Gastrocnemius medialis (tissue), 4 donors: ENCODE results near the gene KCTD18. TPM values are rescaled to one million over a fixed set of nuclear protein-coding genes. Genes with fewer than 3 reads are reported as not detected.

Experiments
- ATAC-seq, 2 donors: fragments of 150-250 bp; one replicate each; pipeline ENCODE4 v1.9.1; 2016
- DNase-seq, 2 donors: peaks; one replicate each; pipeline ENCODE4 v3.0.0-alpha.2; 2019
- H3K27ac ChIP-seq, 4 donors: fragments of 200-600 bp; sonication (generic); 1 replicate in 1 of 4; 2 replicates in 3 of 4; pipeline ENCODE4 v1.5.1; 2016 to 2018; ENCODE audit warnings: mild to moderate bottlenecking in 2 of 4, moderate library complexity in 1 of 4
- H3K27me3 ChIP-seq, 3 donors: fragments of 200-600 bp; sonication (generic) in 2 of 3; 1 replicate in 1 of 3; 2 replicates in 2 of 3; pipeline versions ENCODE4 v1.5.1 to v1.6.0; 2016 to 2019; ENCODE audit warnings: mild to moderate bottlenecking in 1 of 3, moderate library complexity in 1 of 3
- H3K36me3 ChIP-seq, 2 donors: fragments of 200-600 bp; sonication (generic) in 1 of 2; one replicate each; pipeline ENCODE4 v1.5.1; 2017 to 2018
- H3K4me1 ChIP-seq, 2 donors: fragments of 200-600 bp; sonication (generic) in 1 of 2; one replicate each; pipeline ENCODE4 v1.5.1; 2016 to 2017; ENCODE audit warnings: mild to moderate bottlenecking in 2 of 2
- H3K4me3 ChIP-seq, 4 donors: fragments of 200-600 bp; sonication (generic) in 3 of 4; 1 replicate in 1 of 4; 2 replicates in 3 of 4; pipeline ENCODE4 v1.5.1; 2016 to 2019; ENCODE audit warnings: mild to moderate bottlenecking in 2 of 4
- H3K9me3 ChIP-seq, 3 donors: fragments of 200-600 bp; sonication (generic) in 2 of 3; 1 replicate in 1 of 3; 2 replicates in 2 of 3; pipeline ENCODE4 v1.5.1; 2016 to 2019
- CTCF ChIP-seq, 5 experiments: fragments of 450-650 bp in 3 of 5; fragments of 200-600 bp in 2 of 5; sonication (generic) in 2 of 5; IDR thresholded peaks in 4 of 5; conservative IDR thresholded peaks in 1 of 5; 1 replicate in 4 of 5; 2 replicates in 1 of 5; pipeline ENCODE4 v1.5.1; 2016 to 2019; ENCODE audit warnings: antibody characterized with exemption in 5 of 5, mild to moderate bottlenecking in 3 of 5, moderate library complexity in 3 of 5
- POLR2A ChIP-seq, 2 donors: fragments of 450-650 bp; IDR thresholded peaks; one replicate each; pipeline ENCODE4 v1.6.1; 2017; ENCODE audit warnings: antibody characterized with exemption in 2 of 2, mild to moderate bottlenecking in 2 of 2, moderate library complexity in 2 of 2
- in situ Hi-C, 4 donors: fragments of 200-750 bp; cut with MboI; loops; one replicate each; pipeline versions ENCODE4 v1.15.0 to v1.8.0; 2017; ENCODE audit warnings: low sequenced_read_pairs in 4 of 4
- intact Hi-C: fragments of 100-400 bp; cut with DNase I; formaldehyde crosslinking; loops from one replicate; pipeline ENCODE4 v1.15.1; 2023; ENCODE audit warnings: low total_unique reads
- total RNA-seq, 4 donors: library from RNA; depleted of rRNA; stranded (reverse); fragments of >200 nt; gene quantifications; one replicate each; pipeline versions ENCODE4 v1.1.0 to v1.2.3, GENCODE V29; 2016

Gene KCTD18
- total RNA-seq, 4 donors from 2014 or later, result 16.6 to 20.1 (median 19.6) TPM

GRCh38 chr2:200486529-200486928, 23.3 kb downstream of the KCTD18 start:
- H3K27ac ChIP-seq, result no peak overlapping the region
- in situ Hi-C loops (loop anchor here in 3 of 4 donors (5.0 kb wide), 2 partner anchors 509 to 514 kb away; no protein-coding TSS in a partner anchor), intact Hi-C loops (no loop called here)
- DNase-seq, result no peak
- no peak for ATAC-seq
- H3K9me3 ChIP-seq, result no peaks in the 10 kb centered on the region
- TF ChIP-seq POLR2A (IDR thresholded peaks at IDR 0.05) (no peak), CTCF (IDR thresholded peaks at IDR 0.05 in 4 of 5, conservative IDR thresholded peaks at IDR 0.05 in 1 of 5) (no peak)
- H3K36me3 ChIP-seq, result peaks cover 0 to 20% of the 10 kb centered on the region in 2 donors
- no peaks in the 10 kb centered on the region for H3K27me3 ChIP-seq
- no peak overlapping the region for H3K4me3 ChIP-seq
- H3K4me1 ChIP-seq, result no peaks in the 10 kb centered on the region

- ATAC-seq, result no peak
- intact Hi-C loops (no loop called here), in situ Hi-C loops (loop anchor here in 3 of 4 donors (5.0 kb wide), 2 partner anchors 508 to 513 kb away; no protein-coding TSS in a partner anchor)
- H3K27ac ChIP-seq, result no peak overlapping the region
- TF ChIP-seq POLR2A (IDR thresholded peaks at IDR 0.05), result no peak
- TF ChIP-seq CTCF (IDR thresholded peaks at IDR 0.05 in 4 of 5, conservative IDR thresholded peaks at IDR 0.05 in 1 of 5), result no peak
- no peaks in the 10 kb centered on the region for H3K27me3 ChIP-seq
- DNase-seq, result no peak
- no peaks in the 10 kb centered on the region for H3K4me1 ChIP-seq
- no peaks in the 10 kb centered on the region for H3K9me3 ChIP-seq
- no peak overlapping the region for H3K4me3 ChIP-seq
- peaks cover 0 to 7% of the 10 kb centered on the region in 2 donors for H3K36me3 ChIP-seq
Measured at GRCh38 chr2:200484934-200485333, 24.9 kb downstream of the KCTD18 start.

GRCh38 chr2:200483729-200484198, 26.1 kb downstream of the KCTD18 start:
- Histone ChIP-seq H3K4me3 (no peak overlapping the region), H3K4me1 (peaks cover 0 to 3% of the 10 kb centered on the region in 2 donors), H3K27me3 (no peaks in the 10 kb centered on the region), H3K27ac (no peak overlapping the region), H3K36me3 (no peaks in the 10 kb centered on the region), H3K9me3 (no peaks in the 10 kb centered on the region)
- in situ Hi-C loops, result no loop called here
- ATAC-seq (no peak), DNase-seq (no peak)
- intact Hi-C loops, result no loop called here
- TF ChIP-seq CTCF (IDR thresholded peaks at IDR 0.05 in 4 of 5, conservative IDR thresholded peaks at IDR 0.05 in 1 of 5) (no peak), POLR2A (IDR thresholded peaks at IDR 0.05) (no peak)

GRCh38 chr2:200482194-200482593, 27.7 kb downstream of the KCTD18 start:
- H3K4me1 ChIP-seq, result peaks cover 6 to 17% of the 10 kb centered on the region in 2 donors
- in situ Hi-C loops (no loop called here), intact Hi-C loops (no loop called here)
- H3K27me3 ChIP-seq, result no peaks in the 10 kb centered on the region
- H3K36me3 ChIP-seq, result no peaks in the 10 kb centered on the region
- no peak for ATAC-seq
- DNase-seq, result no peak
- TF ChIP-seq POLR2A (IDR thresholded peaks at IDR 0.05) (no peak), CTCF (IDR thresholded peaks at IDR 0.05 in 4 of 5, conservative IDR thresholded peaks at IDR 0.05 in 1 of 5) (no peak)
- no peaks in the 10 kb centered on the region for H3K9me3 ChIP-seq
- H3K4me3 ChIP-seq, result no peak overlapping the region
- H3K27ac ChIP-seq, result no peak overlapping the region
